ENCODE data around the gene PRSS37. TPM values are rescaled to one million over a fixed set of nuclear protein-coding genes. Genes with fewer than 3 reads are reported as not detected.

Gene PRSS37
- total and polyA plus RNA-seq, 2 of the 8 experiments (the other 6 are each of a cell fraction or from before 2014, with no cell fraction given): not detected

DNA sequence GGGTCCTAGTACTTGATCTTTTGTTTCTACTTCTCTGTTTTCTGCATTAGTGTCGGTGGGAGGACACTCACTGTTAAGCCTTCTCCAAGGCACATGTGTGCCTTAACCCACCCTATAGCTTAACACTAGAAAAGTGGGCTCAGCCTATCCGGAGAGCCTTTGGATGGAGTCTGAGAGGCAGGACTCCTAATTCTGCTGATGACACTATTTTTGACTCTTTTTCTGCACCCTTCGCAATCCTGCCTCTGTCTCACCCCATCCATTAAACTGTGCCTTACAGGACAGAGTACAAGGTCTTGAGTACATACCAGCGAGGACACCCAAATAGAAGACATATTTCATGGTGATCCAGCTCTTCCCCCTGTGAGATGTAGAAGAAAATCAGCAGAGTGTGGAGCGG, 577 bp downstream of the PRSS37 start:
- H3K27me3 ChIP-seq (replicated peaks in 1 of 4; ENCODE audit: control insufficient read depth in 3 of 4, extremely low read depth in 1 of 4, insufficient read depth in 3 of 4, low read length in 3 of 4): no peaks in the 10 kb centered on the region
- DNase-seq (ENCODE audit: low read depth in 1 of 2, low spot score in 2 of 2) (no peak), FAIRE-seq (no peak)
- no peak overlapping the region for H3K23ac ChIP-seq (ENCODE audit: insufficient read length)
- H2BK120ac ChIP-seq (replicated peaks; ENCODE audit: low read depth, low read length): no peak overlapping the region
- H2AFZ ChIP-seq (ENCODE audit: low read length): no peak overlapping the region
- H3K9ac ChIP-seq (replicated peaks in 1 of 4; ENCODE audit: extremely low read depth in 1 of 4, low read depth in 3 of 4, low read length in 3 of 4): no peak overlapping the region
- H3K4me3 ChIP-seq (ENCODE audit: extremely low read depth in 1 of 4, insufficient read depth in 2 of 4, low read depth in 3 of 4, low read length in 4 of 4): no peak overlapping the region
- no peak overlapping the region for H3K4ac ChIP-seq (replicated peaks; ENCODE audit: insufficient read length, low read depth, low read length)
- no peak overlapping the region for H3K18ac ChIP-seq (ENCODE audit: extremely low read depth, low read length)
- no peak overlapping the region for H2BK15ac ChIP-seq (ENCODE audit: low read length)
- H4K8ac ChIP-seq (ENCODE audit: extremely low read depth, insufficient read depth, low read length): no peak overlapping the region
- no peaks in the 10 kb centered on the region for H3K9me3 ChIP-seq (ENCODE audit: insufficient read depth in 2 of 2, low read depth in 1 of 2, low read length in 1 of 2)
- 91% methylated on average over 5 of the region's 5 CpGs; no CpG with 5 or more reads in 1 of the 2 experiments for WGBS, 2 experiments (ENCODE audit: extremely low coverage in 1 of 2, insufficient coverage in 1 of 2, insufficient read length in 1 of 2, insufficient replicate concordance in 2 of 2, low coverage in 1 of 2, low lambda C conversion rate in 2 of 2, missing lambda C conversion rate in 1 of 2)
- H2BK20ac ChIP-seq (ENCODE audit: low read length): no peak overlapping the region
- H3K4me1 ChIP-seq (replicated peaks in 1 of 4; ENCODE audit: control insufficient read depth in 3 of 4, insufficient read depth in 4 of 4, low read length in 3 of 4): no peaks in the 10 kb centered on the region
- no peak overlapping the region for H3K4me2 ChIP-seq (ENCODE audit: insufficient read depth in 1 of 2, low read depth in 2 of 2, low read length in 2 of 2)
- no peak overlapping the region for H2AK5ac ChIP-seq (ENCODE audit: low read depth, low read length)
- no peak overlapping the region for H3K27ac ChIP-seq (ENCODE audit: low read depth, low read length)
- no peaks in the 10 kb centered on the region for H3K23me2 ChIP-seq (ENCODE audit: low read depth, low read length)
- CTCF ChIA-PET (ENCODE audit: partially characterized antibody): interaction anchor here (0.7 to 1.1 kb wide), 2 partner anchors 134 to 289 kb away, joined by 3 to 5 read pairs; no protein-coding TSS in a partner anchor
- H2BK5ac ChIP-seq (ENCODE audit: low read depth, low read length): no peak overlapping the region
- H4K20me1 ChIP-seq (replicated peaks in 1 of 2; ENCODE audit: control insufficient read depth in 1 of 2, insufficient read depth in 2 of 2, low read length in 2 of 2): no peaks in the 10 kb centered on the region
- H4K5ac ChIP-seq (ENCODE audit: insufficient read length, low read depth, low read length): no peak overlapping the region
- no peaks in the 10 kb centered on the region for H3K79me1 ChIP-seq (ENCODE audit: low read depth, low read length)
- H3K14ac ChIP-seq (ENCODE audit: insufficient read length): no peak overlapping the region
- no peak overlapping the region for H2BK12ac ChIP-seq (ENCODE audit: low read depth, low read length)
- H3K56ac ChIP-seq (replicated peaks; ENCODE audit: insufficient read length, low read depth, low read length): no peak overlapping the region
- H4K91ac ChIP-seq (replicated peaks; ENCODE audit: insufficient read length, low read length): no peak overlapping the region
- POLR2A ChIA-PET (ENCODE audit: partially characterized antibody): no interaction called here
- H3K36me3 ChIP-seq (ENCODE audit: control insufficient read depth in 2 of 4, insufficient read depth in 4 of 4, low read length in 3 of 4): no peaks in the 10 kb centered on the region
- no peaks in the 10 kb centered on the region for H3K79me2 ChIP-seq (ENCODE audit: control insufficient read depth in 1 of 2, insufficient read depth in 2 of 2, low read length in 2 of 2)
- TF ChIP-seq KDM5A (IDR thresholded peaks at IDR 0.05; ENCODE audit: low read length) (no peak), SIRT6 (IDR thresholded peaks at IDR 0.05; ENCODE audit: low read length) (no peak), RAD21 (IDR thresholded peaks at IDR 0.05 in 1 of 2, conservative IDR thresholded peaks at IDR 0.05 in 1 of 2; ENCODE audit: low read depth in 2 of 2, low read length in 2 of 2) (no peak), ATF3 (IDR thresholded peaks at IDR 0.05; ENCODE audit: insufficient read depth, low read depth, low read length) (no peak), SUZ12 (IDR thresholded peaks at IDR 0.05; ENCODE audit: low read length) (no peak), BCL11A (IDR thresholded peaks at IDR 0.05; ENCODE audit: low read depth in 2 of 2, low read length in 2 of 2) (no peak), EZH2 (IDR thresholded peaks at IDR 0.05; ENCODE audit: low read depth, low read length, severe bottlenecking) (no peak), TAF7 (optimal IDR thresholded peaks at IDR 0.05; ENCODE audit: borderline replicate concordance, low read depth, low read length) (no peak), TAF1 (IDR thresholded peaks at IDR 0.05; ENCODE audit: low read depth, low read length) (no peak), CTCF (IDR thresholded peaks at IDR 0.05; ENCODE audit: control extremely low read depth in 1 of 3, insufficient read depth in 1 of 3, low read depth in 1 of 3, low read length in 3 of 3) (no peak), GTF2F1 (IDR thresholded peaks at IDR 0.05; ENCODE audit: borderline replicate concordance, low read depth, low read length) (no peak)
